Karpas-422 (cell line): ENCODE results near the gene DLX1. TPM values are rescaled to one million over a fixed set of nuclear protein-coding genes. Genes with fewer than 3 reads are reported as not detected.

Source experiments
- DNase-seq: peaks from one replicate; pipeline ENCODE4 v3.0.0-alpha.2; 2015
- H2AFZ ChIP-seq: fragments of 200-600 bp; sonication (generic); 2 replicates; pipeline ENCODE4 v1.6.1; 2014; ENCODE audit warnings: antibody characterized with exemption, low read length, mixed read lengths
- H3K27ac ChIP-seq: fragments of 200-600 bp; sonication (generic); 2 replicates; pipeline ENCODE4 v1.5.1; 2014; ENCODE audit warnings: mild to moderate bottlenecking, low read length, moderate library complexity
- H3K27me3 ChIP-seq: fragments of 200-600 bp; sonication (generic); 2 replicates; pipeline ENCODE4 v1.6.1; 2014; ENCODE audit warnings: low read length, mixed read lengths
- H3K36me3 ChIP-seq: fragments of 200-600 bp; sonication (generic); 2 replicates; pipeline ENCODE4 v1.6.1; 2014; ENCODE audit warnings: low read length, mixed read lengths; ENCODE audit not compliant: insufficient read depth
- H3K4me1 ChIP-seq: fragments of 200-600 bp; sonication (generic); 2 replicates; pipeline ENCODE4 v1.6.1; 2014; ENCODE audit warnings: mild to moderate bottlenecking, low read length, mixed read lengths
- H3K4me2 ChIP-seq: fragments of 200-600 bp; sonication (generic); 2 replicates; pipeline ENCODE4 v1.6.1; 2014; ENCODE audit warnings: low read length, low read depth, mild to moderate bottlenecking; ENCODE audit not compliant: poor library complexity, severe bottlenecking
- H3K4me3 ChIP-seq: fragments of 200-600 bp; sonication (generic); 2 replicates; pipeline ENCODE4 v1.5.1; 2014; ENCODE audit warnings: mild to moderate bottlenecking, antibody characterized with exemption, low read length, mixed read lengths
- H3K79me2 ChIP-seq: fragments of 200-600 bp; sonication (generic); 2 replicates; pipeline ENCODE4 v1.6.1; 2014; ENCODE audit warnings: mild to moderate bottlenecking, low read length, mixed read lengths
- H3K9ac ChIP-seq: fragments of 200-600 bp; sonication (generic); 2 replicates; pipeline ENCODE4 v1.6.0; 2014; ENCODE audit warnings: low read length
- H3K9me2 ChIP-seq: fragments of 200-600 bp; sonication (generic), shearing (Covaris generic); replicated peaks from 2 replicates; pipeline ENCODE4 v1.6.0; 2014; ENCODE audit warnings: mild to moderate bottlenecking, low read length, moderate library complexity; ENCODE audit not compliant: insufficient read depth
- H3K9me3 ChIP-seq: fragments of 300-700, 200-600 bp; sonication (generic); 2 replicates; pipeline ENCODE4 v1.6.1; 2014; ENCODE audit warnings: low read length, mixed read lengths
- H4K20me1 ChIP-seq: fragments of 200-600 bp; sonication (generic); 2 replicates; pipeline ENCODE4 v1.6.1; 2014; ENCODE audit warnings: mild to moderate bottlenecking, antibody characterized with exemption, low read length, low read depth; ENCODE audit not compliant: insufficient read depth
- total RNA-seq: library from RNA; depleted of rRNA; stranded (reverse); fragments of >200 nt; shearing (Covaris generic); gene quantifications from 2 replicates; pipeline ENCODE4 v1.2.3, GENCODE V29; 2014; ENCODE audit warnings: low replicate concordance

Gene DLX1
- total RNA-seq, 1 experiment from 2014 or later: 1.0 TPM

GRCh38 chr2:172072303-172072702 is 13.0 kb upstream of the DLX1 start:
- no peak for DNase-seq
- Histone ChIP-seq H3K9me3 (no peaks in the 10 kb centered on the region), H3K4me1 (peaks cover 10% of the 10 kb centered on the region), H3K79me2 (no peaks in the 10 kb centered on the region), H3K4me3 (no peak overlapping the region), H3K4me2 (no peak overlapping the region), H4K20me1 (no peaks in the 10 kb centered on the region), H3K27ac (no peak overlapping the region), H3K9ac (no peak overlapping the region), H3K36me3 (no peaks in the 10 kb centered on the region), H3K9me2 (no peaks in the 10 kb centered on the region), H3K27me3 (no peaks in the 10 kb centered on the region), H2AFZ (no peak overlapping the region)

DNA sequence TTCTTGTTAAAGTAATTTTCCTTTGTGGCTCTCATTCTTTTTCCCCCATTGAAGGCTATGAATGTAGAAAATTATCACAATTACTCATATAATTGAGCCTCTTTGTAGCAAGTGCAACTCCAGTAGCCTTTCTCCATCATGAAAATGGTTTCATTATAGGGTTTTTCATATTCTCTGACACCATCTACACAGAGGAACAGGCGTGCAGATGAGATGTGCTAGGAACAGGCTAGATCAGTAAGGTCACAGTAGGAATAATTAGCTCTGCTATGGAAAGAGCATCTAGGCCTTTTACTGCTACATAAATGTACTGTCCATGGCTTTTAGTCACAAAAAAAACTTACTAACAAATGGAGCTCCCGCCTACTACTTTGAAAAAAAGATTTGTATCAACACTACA is 12.6 kb upstream of the DLX1 start:
- Histone ChIP-seq H3K9me3 (no peaks in the 10 kb centered on the region), H3K27me3 (no peaks in the 10 kb centered on the region), H3K27ac (no peak overlapping the region), H3K79me2 (no peaks in the 10 kb centered on the region), H2AFZ (no peak overlapping the region), H3K36me3 (no peaks in the 10 kb centered on the region), H4K20me1 (no peaks in the 10 kb centered on the region), H3K4me3 (no peak overlapping the region), H3K4me1 (peaks cover 14% of the 10 kb centered on the region), H3K9ac (no peak overlapping the region), H3K4me2 (no peak overlapping the region), H3K9me2 (no peaks in the 10 kb centered on the region)
- DNase-seq: no peak

GRCh38 chr2:172073518-172073917 is 11.8 kb upstream of the DLX1 start:
- H3K27me3 ChIP-seq: no peaks in the 10 kb centered on the region

GRCh38 chr2:172074254-172074653 is 11.1 kb upstream of the DLX1 start:
- Histone ChIP-seq H3K9me2 (no peaks in the 10 kb centered on the region), H3K9me3 (no peaks in the 10 kb centered on the region), H3K4me2 (no peak overlapping the region), H3K27ac (no peak overlapping the region), H2AFZ (no peak overlapping the region), H3K79me2 (no peaks in the 10 kb centered on the region), H4K20me1 (no peaks in the 10 kb centered on the region), H3K4me1 (peaks cover 16% of the 10 kb centered on the region), H3K36me3 (no peaks in the 10 kb centered on the region), H3K4me3 (no peak overlapping the region), H3K27me3 (no peaks in the 10 kb centered on the region), H3K9ac (no peak overlapping the region)
- no peak for DNase-seq

More at GRCh38 chr2:172073518-172073917, 11.8 kb upstream of the DLX1 start:
- no peak overlapping the region for H3K4me3 ChIP-seq
- H3K36me3 ChIP-seq: no peaks in the 10 kb centered on the region
- H3K79me2 ChIP-seq: no peaks in the 10 kb centered on the region
- H2AFZ ChIP-seq: no peak overlapping the region
- no peaks in the 10 kb centered on the region for H3K9me2 ChIP-seq
- no peak overlapping the region for H3K27ac ChIP-seq
- no peak overlapping the region for H3K9ac ChIP-seq
- no peaks in the 10 kb centered on the region for H4K20me1 ChIP-seq
- no peak for DNase-seq
- no peak overlapping the region for H3K4me2 ChIP-seq
- peaks cover 16% of the 10 kb centered on the region for H3K4me1 ChIP-seq
- H3K9me3 ChIP-seq: no peaks in the 10 kb centered on the region

DNA sequence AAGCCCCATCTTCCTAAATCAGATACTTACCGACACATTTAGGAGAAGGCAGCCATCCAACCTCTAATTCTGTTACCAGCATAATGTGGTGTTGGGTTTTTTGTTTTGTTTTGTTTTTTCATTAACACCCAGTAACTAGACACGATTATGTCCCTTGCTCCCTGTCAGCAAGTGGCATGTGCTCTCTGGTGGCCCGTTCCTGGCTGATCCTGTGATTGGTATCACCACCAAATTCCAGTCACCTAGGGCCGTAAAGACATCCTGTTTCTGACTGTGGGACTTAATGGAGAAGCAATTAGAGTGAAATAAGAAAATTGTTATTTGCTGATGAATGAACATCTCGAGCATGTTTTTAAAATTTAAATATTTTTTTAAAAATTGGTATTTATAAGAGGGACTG is 5.9 kb upstream of the DLX1 start:
- H4K20me1 ChIP-seq: no peaks in the 10 kb centered on the region
- no peak for DNase-seq
- no peak overlapping the region for H3K27ac ChIP-seq
- no peaks in the 10 kb centered on the region for H3K79me2 ChIP-seq
- H3K4me2 ChIP-seq: no peak overlapping the region
- no peak overlapping the region for H2AFZ ChIP-seq
- H3K9me2 ChIP-seq: no peaks in the 10 kb centered on the region
- H3K4me1 ChIP-seq: peaks cover 27% of the 10 kb centered on the region
- no peaks in the 10 kb centered on the region for H3K27me3 ChIP-seq
- no peak overlapping the region for H3K9ac ChIP-seq
- no peak overlapping the region for H3K4me3 ChIP-seq
- H3K36me3 ChIP-seq: no peaks in the 10 kb centered on the region
- no peaks in the 10 kb centered on the region for H3K9me3 ChIP-seq

GRCh38 chr2:172079838-172080640 is 5.3 kb upstream of the DLX1 start:
- peaks cover 33% of the 10 kb centered on the region for H3K4me1 ChIP-seq
- no peaks in the 10 kb centered on the region for H3K9me3 ChIP-seq
- no peak overlapping the region for H3K27ac ChIP-seq
- no peak overlapping the region for H3K4me3 ChIP-seq
- no peak overlapping the region for H2AFZ ChIP-seq
- no peaks in the 10 kb centered on the region for H3K27me3 ChIP-seq
- H3K36me3 ChIP-seq: no peaks in the 10 kb centered on the region
- H3K9ac ChIP-seq: no peak overlapping the region
- no peaks in the 10 kb centered on the region for H4K20me1 ChIP-seq
- no peaks in the 10 kb centered on the region for H3K9me2 ChIP-seq
- no peaks in the 10 kb centered on the region for H3K79me2 ChIP-seq
- DNase-seq: no peak
- no peak overlapping the region for H3K4me2 ChIP-seq

DNA sequence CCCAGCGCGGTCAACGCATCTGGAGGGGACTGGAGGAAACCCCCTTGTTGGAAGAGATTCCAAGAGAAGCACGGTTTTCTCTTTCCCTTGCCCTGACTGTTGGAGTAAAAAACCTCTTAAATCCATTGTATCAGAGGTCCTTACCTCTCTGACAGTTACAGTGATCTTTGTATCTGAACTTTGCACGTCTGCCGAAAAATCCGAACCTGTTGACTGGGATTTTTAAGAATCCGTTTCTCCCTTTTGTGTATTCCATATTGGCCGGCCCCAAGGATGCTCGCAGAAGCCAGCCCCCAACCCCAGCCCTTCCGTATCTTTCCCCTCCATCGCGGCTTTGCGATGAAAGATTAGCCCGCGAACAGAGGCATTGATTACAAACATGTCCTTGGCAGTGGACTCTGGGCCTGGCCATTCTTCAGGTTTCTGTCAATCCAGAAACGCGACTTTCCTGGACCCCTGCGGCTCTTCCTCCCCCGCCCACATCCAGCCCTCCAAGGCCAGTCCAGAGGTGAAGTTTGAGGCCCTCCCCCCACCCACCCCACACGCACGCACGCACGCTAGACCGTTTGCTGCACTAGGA is 4.6 kb upstream of the DLX1 start:
- Histone ChIP-seq H3K4me2 (no peak overlapping the region), H4K20me1 (no peaks in the 10 kb centered on the region), H3K4me1 (peaks cover 37% of the 10 kb centered on the region), H3K79me2 (no peaks in the 10 kb centered on the region), H3K36me3 (no peaks in the 10 kb centered on the region), H3K27ac (no peak overlapping the region), H3K9me3 (no peaks in the 10 kb centered on the region), H3K4me3 (no peak overlapping the region), H3K9ac (no peak overlapping the region), H3K9me2 (no peaks in the 10 kb centered on the region), H2AFZ (no peak overlapping the region), H3K27me3 (no peaks in the 10 kb centered on the region)
- no peak for DNase-seq

DNA sequence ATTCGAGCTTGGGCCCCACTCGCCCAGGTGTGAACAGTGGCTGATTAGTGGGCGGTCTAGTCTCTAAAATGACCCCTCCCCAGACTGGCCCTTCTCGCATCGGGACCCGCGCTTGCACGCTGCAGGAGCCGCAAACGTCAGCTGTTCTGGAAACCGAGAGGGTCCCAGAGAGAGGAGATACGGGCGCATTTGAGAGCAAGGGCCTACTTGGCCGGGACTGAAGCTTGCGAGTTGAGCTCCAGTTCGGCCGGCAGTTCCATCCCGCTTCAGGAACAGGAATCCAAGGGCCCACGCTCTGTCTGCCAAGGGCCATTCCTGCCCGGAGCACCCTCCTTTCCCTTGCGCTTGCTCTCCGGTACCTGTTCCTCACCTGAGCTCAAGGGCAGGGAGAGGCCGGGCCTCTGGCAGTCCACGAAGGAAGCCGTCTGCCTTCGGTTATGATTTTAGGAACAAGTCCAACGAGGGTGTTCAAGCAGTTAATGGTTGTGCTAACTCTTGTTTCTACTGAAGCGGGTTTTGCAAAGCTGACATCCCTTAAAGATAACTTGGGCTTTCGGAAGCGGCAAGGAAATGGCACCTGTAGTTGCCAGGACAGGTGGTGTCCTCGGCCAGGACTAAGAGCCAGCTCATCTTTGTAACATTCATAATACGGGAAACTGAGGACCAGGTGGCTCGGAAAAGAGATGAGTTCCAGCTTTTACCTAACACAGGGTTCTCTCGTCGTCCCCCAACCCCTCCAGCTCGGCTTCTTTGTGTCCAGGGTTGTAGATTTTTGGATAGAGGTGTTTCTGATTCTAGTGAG is 3.9 kb upstream of the DLX1 start:
- no peak overlapping the region for H2AFZ ChIP-seq
- no peaks in the 10 kb centered on the region for H3K36me3 ChIP-seq
- H3K79me2 ChIP-seq: no peaks in the 10 kb centered on the region
- H3K4me2 ChIP-seq: no peak overlapping the region
- H3K9me3 ChIP-seq: no peaks in the 10 kb centered on the region
- no peaks in the 10 kb centered on the region for H4K20me1 ChIP-seq
- DNase-seq: no peak
- H3K4me3 ChIP-seq: no peak overlapping the region
- no peak overlapping the region for H3K9ac ChIP-seq
- no peak overlapping the region for H3K27ac ChIP-seq
- peaks cover 37% of the 10 kb centered on the region for H3K4me1 ChIP-seq
- no peaks in the 10 kb centered on the region for H3K27me3 ChIP-seq
- H3K9me2 ChIP-seq: no peaks in the 10 kb centered on the region
